GM18517 (cell line): ENCODE results near the gene CDC14A.

Experiments used
- ATAC-seq: cut with Tn5 transposase; IDR thresholded peaks from one replicate; pipeline ENCODE4 v1.9.1; 2021; ENCODE audit warnings: mild to moderate bottlenecking, moderate library complexity; ENCODE audit not compliant: unreplicated experiment

The CDC14A gene

DNA sequence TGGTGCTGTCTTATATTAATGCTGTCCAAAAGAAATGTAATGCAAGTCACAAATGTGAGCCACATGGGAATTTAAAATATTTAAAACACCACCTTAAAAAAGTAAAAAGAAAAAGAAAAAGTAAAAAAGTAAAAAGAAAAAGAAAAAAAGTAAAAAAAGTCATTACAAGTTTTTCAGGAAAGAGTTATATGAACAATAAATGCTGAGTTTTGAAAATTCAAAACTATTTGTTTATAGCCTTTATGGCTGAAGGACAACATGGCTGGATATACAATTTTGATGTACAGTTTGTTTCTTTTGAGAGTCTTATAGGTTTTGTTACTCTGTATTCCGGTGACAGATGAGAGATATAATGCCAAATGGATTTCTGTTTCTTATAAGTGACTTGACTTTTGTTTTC is 214.8 kb downstream of the CDC14A start:
- no peak for ATAC-seq
